HG03097 (cell line): ENCODE measurements around the gene PALM2AKAP2.

Source experiments
- ATAC-seq: cut with Tn5 transposase; IDR thresholded peaks from one replicate; pipeline ENCODE4 v1.9.1; 2021; ENCODE audit not compliant: unreplicated experiment, low FRiP score

Gene PALM2AKAP2

DNA sequence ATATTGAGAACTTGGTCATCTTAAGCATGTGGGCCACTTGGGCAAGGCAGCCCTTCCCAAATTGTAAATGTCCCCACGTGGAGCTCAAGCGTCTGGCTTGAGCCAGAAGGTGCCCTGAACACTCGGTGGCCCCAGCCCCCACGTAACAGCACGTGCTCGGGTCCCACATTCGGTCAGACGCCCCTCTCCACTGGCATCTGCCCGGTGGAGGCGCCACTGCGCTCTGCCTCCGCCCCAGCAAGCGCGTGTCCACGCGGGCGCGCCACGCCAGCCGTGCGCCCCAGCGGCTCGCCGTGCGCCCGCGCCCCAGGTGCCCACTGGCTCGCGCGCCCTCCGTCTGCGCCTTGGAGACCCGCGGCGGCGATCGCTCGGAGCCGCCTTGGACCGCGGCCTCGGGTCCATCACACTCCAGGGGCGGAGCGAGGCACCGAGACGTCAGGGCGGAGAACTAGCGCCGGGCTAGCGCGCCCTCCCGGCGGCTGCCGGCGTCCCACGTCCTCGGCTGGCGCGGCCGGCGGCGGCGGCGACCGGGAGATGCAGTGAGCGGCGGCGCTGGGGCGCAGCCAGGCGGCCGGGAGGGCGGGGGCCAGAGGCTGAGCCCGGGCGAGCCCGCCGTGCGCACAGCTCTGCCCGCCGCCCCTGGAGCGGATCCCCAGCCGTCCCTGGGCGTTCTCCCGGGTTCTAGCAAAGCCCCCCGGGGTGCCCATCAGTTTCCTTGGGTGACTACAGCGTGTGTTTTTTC is at the start of gene PALM2AKAP2:
Gene PALM2AKAP2, plus strand, starts transcription at position 488 of the 742 bp plus-strand sequence. CDS start 291 bp downstream, outside the sequence.
- no peak for ATAC-seq

DNA sequence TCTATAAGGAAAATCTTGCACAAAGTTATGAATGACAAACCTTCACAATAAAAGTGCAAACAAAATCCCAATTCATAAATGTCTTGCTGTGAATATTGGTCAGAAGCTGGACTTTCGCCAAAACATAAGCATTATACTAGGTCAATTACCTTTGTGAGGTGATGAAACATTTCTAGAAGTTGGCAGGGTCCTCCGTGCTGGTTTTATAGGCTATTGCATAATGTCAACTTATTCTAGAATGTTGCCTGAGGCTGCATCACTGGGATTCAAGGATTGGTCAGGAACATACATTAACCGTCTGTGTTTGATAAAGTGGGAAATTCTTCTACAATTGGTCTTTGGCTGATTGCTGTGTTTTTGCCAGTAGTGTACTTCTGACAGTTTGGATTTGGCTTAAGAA is 49.8 kb upstream of the PALM2AKAP2 start:
- ATAC-seq: no peak

DNA sequence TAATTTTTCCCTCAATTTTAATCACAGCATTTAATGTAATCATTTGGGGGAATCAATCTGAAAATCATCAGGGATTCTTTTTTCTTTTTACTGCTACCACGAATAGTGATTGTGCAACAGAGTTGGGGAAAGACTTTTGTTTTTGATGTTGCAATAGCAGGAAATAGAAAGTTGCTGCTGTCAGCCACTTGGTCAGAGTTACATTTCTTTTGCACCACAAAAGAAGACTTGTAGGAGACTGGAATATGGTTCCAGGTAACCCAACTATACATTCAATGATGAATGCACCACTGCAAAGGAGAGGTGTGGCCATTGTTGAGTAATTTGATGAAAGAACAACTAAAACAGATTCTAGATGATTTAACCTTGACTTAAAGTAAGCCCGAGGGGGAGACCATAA is 46.3 kb upstream of the PALM2AKAP2 start:
- ATAC-seq: no peak

DNA sequence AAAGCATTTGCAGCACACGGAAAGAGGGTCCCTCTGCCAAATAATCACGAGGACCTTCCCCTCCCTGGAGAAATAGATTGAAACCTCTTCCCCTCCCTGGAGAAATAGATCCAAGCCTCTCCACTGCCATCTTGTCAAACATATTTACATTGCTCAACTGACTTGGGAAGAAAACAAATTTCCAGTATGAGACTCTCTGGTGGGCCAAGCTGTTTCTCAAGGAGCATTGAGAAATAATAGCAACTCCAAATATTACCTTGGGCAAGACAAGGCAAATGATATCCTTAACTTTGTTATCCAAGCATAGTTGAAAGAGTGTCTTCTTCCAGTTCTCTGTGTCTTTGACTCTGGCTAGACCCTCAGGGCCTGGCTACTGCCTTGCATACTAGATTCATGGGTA is 45.2 kb upstream of the PALM2AKAP2 start:
- ATAC-seq: no peak

DNA sequence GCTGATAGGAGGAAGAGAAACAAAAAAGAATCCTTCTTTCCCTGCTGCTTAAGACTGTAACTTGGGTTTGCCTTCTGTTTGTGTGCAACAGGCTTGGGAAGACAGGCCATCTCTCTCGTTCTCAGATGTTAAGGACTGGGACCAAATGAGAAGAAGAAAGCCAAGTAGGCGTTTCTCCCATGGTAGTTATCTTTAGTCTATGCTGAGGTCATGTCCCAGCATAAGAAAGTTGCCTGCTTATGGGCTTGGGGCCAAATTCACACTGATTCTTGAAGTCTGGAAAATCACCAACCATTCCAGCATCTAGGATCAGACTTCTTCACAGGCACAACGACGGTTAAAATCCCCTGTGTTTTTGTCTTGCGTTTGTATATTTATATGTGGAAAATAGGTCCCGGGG is 44.2 kb upstream of the PALM2AKAP2 start:
- ATAC-seq: no peak

DNA sequence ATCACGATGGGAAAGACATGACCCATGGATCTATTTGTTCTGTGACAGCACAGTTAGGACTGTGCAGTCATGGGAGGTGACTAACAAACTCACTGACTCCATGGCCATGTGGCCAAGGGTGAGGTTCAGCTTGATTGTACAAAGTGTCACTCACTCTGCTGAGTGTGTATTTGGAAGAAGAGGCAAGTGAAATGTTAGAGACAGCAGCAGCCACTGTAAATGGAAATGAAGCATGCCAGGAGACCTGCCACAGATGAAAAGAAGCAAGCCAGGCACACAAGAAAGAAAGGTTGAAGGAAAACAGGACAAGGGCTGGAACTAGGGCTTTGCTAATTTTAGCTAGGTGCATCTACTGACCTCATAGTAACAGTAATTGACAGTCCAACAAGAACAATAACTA is 42.7 kb upstream of the PALM2AKAP2 start:
- no peak for ATAC-seq

DNA sequence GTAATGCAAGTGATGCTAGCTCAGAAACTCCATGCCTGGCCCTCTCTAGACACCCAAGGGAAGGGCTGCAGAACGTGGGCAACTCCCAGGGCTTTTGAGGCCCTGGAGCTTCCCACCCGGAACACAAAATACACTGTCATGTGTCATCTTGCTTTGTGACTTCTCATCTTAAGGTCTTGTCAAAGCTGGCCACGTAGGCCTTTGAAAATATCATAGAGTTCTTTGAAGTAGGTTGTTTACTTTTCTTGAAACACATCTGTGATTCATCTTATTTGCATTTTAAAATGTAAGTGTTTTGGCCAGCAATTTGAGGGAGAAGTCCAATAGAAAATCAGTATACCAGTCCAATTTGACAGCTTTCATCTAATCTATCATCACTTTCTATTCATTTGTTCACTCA is 40.2 kb upstream of the PALM2AKAP2 start:
- no peak for ATAC-seq

DNA sequence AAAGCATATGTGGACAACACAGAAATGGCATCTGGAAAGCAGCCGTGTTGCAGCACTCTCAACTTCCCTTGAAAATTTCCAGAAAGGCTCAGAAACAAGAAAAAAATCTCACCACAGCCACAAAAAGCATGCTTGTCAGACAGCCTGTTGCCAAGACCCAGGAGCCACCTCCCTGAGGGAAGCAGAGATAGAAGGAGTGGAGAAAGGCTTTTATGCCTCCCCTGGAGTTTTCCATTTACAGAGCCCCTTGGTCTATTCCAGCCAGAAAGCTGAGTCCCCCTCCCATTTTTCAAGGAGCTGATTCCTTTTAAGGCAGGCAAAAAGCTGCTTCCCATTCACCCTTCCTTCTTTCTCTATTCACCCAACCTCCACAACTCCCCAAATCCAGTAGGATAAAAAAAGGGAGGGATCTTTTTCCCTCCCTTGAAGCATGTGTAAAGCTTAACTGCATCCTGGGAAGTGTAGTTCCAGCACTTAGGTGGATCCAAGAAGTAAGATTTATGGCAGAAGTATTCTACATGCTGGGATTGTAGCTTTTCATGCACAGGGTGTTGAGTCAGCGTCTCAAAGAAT is 37.1 kb upstream of the PALM2AKAP2 start:
- no peak for ATAC-seq

DNA sequence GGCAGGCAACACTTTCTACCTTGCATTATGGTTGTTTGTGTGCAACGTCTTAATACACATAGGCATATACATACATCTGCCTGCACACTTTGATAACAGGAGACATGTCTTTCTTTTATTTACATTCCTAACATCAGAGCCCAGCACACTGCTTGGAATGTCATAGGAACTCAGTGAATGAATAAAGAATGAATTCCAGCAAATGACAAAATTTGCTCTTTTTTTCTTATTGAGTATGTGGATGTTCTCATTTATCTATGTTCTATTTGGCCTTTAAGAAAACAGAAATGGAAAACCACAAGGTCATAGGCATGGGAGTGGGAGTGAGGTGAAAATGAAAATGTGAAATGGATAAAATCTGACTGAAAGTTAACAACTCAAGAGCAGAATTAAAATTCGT is 36.3 kb upstream of the PALM2AKAP2 start:
- no peak for ATAC-seq

DNA sequence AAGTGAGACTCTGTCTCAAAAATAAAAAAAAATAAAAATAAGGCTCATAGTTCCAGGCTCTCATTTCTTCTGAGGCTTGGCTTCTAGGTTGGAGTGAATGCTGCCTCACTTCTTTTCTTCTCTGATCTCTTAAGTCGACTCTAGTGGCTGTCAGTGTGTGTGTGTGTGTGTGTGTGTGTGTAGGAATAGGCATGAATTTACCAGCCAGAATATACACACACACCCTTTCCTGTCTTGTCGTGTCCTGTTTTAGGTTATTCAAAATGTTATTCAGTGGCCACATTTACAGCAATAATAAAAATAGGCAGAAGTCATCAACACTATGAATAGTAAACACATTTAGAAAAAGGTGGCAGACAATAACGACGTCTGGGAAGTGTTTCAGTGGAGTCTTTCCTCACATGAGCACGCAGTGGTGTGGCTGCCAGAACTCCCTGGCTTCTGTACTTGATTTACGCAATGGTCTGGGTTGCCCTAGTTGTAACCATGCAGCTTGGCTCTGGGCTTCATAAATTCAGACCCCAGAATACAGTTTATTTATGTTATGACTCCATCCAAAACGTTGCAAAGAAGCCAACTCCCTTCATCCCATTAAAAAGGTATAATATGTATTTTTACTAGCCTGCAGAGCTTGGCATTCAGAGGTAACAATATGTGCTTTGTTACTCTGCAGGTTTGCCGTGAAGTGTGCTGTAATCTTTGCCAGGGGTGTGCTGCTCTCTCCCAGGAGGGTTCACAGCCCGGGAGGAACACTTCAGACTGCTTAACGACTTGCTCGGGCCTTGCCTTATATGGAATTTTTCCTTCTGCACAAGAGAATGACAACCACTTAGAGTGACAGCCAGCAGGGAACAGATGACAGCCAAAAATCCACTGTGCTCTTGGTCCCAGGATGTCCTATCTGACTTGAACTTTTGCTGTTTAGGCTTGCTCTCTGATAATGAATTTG is 34.4 kb upstream of the PALM2AKAP2 start:
- ATAC-seq: no peak

DNA sequence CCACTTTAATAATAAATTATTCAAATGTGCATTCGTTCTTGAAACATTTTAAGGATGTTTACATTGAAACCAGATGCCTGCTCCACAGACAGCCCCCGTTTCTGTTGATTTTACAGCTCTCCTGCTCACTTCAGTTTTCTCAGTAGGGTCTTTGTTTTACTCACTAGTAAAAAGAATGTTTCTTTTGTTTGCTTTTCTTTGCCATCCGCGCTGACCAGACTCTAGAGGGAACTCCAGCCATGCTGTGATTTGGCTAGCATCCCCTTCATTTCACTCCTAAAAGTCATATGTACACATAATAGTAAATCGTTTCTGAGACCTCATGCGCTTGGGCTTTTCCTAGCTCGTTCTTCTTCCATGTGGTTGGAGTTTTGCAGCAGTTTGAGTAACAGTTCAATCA is 28.7 kb upstream of the PALM2AKAP2 start:
- no peak for ATAC-seq

DNA sequence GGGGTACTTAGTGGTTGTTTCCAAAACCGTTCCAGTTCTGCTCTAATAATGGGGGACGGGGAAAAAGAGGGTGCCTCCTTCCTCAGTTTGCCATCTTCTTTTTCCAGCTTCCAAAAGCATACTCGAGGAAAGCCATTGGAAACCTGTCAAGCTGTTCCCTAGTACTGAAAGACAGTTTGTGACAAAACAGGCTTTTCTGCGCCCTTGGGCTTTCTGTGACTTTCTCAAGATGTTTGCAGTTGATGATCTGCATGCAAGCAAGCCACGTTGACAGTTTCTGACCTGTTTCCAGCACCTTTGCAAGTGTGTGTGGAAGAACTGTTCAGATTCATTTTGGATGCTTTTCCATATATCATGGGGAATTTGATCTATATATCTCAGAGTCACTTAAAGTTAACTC is 26.7 kb upstream of the PALM2AKAP2 start:
- ATAC-seq: no peak

DNA sequence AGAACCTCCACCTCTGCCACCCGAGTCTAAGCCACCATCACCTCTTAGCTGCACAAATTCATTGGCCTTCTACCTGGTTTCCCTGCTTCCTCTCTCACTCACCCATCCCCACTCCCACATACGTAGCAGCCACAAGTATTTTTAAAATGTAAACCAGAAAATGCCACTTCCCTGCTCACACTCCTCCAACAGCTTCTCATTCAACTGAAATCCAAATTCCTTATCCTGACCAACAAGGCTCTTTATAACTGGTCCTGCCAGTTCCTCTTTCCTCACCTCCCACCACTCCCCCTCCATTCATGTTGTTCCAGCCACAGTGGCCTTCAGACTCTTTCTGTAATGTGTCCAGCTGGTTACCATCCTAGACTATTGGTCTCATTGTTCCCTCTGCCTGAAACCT is 25.0 kb upstream of the PALM2AKAP2 start:
- no peak for ATAC-seq

DNA sequence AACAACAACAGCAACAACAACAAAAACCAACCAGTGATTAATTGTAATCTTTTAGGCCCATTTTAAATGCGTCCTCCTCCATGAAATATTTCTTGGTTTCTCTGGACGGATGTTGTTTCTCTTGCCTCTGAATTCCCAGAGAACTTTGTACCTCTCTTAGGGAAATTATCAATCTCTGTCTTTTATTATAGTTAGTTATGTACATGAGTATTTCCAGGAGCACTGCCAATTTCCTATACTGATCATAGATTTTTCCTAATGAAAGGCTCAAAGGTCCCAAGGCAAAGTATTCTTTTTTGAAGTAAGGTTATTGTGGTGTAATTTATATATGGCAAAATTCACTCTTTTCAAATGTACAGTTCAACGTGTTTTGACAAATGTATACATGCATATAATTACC is 20.4 kb upstream of the PALM2AKAP2 start:
- no peak for ATAC-seq

DNA sequence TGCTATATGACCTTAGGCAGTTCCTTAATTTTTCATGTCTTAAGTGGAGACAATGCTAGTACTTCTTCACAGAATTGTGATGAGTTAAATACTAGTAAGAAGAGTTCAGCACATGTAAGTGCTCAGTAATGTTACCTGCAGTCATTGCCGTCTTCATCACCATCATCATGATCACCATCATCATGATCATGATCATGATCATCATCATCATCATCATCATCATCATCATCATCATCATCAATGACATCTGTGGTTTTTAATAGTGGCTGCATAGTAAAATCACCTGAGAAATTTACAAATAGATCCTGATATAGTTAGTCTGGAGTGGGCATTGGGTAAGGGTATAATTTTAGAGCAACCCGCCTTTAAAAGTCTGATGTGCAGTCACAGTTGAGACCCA is 14.7 kb upstream of the PALM2AKAP2 start:
- no peak for ATAC-seq

DNA sequence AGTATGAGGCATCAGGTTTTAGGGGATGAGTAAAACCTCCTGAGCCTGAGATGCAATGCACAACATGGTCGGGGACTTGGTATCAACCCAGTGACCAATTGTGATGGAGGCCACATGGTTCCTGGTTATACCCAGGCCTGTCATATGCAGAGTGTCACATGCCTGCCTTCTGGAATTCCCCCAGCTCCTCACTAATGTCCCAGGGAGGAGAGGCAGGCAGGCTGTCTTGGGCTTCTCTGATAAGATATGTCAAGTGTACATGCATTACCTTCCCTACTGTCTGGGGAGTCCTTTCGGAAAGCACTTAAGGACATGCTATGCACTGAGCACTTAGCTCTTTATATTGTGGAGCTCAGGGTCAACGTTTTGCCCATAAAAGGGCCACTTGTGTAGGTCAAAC is 14.2 kb upstream of the PALM2AKAP2 start:
- ATAC-seq: no peak

DNA sequence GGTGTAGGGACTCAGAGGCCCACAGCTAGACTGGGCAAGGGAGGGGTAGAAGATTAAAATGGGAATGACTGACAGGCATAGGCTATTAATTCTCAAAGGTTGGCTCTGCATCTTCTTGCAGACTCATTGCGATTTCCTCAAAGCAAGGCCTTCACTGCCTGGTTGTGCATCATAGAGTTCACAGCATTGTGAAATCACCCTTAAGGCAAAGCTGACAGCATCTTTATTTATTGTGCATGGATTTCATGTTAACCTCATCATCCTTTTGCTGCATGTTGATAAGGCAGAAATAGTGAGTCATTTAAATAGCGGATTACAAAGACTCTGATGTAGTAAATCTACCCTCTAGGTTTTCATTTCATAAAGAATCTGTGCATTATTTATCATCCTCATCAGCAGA is 13.6 kb upstream of the PALM2AKAP2 start:
- ATAC-seq: no peak

DNA sequence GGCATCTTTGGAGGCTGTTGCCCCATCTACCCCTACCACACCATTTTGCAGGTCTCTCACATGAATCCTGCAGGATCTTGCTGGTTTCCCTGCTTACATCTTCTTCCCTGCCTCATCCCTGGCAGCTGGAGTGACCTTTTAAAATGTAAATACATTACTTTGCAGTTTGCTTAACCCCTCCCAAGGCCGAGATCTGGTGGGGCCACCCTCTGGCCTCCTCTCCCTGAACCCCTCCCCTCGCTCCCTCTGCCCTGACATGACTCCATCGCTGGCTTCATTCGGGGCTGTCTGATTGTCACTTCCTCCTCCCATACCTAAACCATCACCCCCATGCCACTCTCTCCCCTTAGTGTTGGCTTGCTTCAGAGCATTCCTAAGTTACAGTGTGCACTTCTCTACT is 12.6 kb upstream of the PALM2AKAP2 start:
- ATAC-seq: no peak

DNA sequence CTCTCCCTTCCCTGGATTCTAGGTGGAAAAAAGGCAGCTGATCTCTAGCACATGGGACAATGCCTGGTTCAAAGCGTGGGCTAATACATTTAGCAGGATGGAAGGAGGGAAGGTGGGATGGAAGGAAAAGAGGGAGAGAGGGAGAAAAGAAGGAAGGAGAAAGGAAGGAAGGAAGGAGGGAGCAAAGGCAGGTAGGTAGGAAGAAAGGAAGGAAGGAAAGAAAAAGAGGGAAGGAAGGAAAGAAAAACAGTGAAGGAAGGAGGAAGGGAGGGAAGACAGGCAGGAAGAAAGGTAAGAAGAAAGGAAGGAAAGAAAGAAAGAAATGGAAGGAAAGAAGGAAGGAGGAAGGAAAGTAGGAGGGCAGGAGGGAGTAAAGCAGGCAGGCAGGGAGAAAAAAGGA is 12.2 kb upstream of the PALM2AKAP2 start:
- ATAC-seq: no peak

DNA sequence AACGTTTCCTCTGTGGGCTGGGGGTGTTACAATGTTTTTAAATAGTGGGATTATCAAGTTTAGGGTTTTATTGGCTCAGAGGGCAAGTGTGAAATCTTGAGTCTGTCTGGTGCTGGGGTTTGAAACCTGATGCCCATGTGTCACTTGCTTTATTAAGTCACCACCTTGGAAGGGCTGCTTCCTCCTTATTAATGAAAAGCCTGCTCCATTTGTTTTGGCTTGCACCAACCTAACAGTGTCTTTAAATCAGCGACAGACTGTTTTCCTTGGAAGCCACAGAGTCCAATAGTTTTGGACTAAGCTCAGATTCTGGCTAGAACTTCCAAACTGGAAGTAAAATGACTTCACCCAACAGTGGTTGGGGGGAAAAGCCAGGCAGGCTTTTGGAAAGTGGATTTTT is 10.7 kb upstream of the PALM2AKAP2 start:
- ATAC-seq: no peak

DNA sequence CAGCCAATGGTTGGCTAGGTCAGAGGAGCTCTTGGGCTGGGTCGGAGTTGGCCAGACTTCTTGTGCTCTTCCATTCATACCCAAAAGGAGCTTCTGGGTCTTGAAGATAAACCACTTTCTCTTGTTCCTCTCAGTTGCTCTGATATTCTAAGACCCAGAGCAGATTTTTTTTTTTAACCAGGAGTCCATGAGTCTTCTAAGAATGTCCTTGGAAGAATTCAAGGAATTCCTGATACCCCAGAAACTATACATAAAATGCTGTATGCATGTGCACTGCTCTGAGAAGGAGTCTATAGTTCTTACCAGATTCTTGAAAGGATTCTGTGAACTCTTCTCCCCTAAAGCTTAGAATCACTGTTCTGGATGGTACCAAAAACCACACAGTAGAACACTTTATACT is 9.9 kb upstream of the PALM2AKAP2 start:
- no peak for ATAC-seq
